SKM-1 treated with dmso at 0.1 percent for 144 hours (cell line): ENCODE data around the gene OR2T4.

ENCODE experiments used
- DNase-seq: peaks from one replicate; lab custom pipeline; 2025; ENCODE audit not compliant: unreplicated experiment; lab: John Stamatoyannopoulos, UW

Gene OR2T4, protein sequence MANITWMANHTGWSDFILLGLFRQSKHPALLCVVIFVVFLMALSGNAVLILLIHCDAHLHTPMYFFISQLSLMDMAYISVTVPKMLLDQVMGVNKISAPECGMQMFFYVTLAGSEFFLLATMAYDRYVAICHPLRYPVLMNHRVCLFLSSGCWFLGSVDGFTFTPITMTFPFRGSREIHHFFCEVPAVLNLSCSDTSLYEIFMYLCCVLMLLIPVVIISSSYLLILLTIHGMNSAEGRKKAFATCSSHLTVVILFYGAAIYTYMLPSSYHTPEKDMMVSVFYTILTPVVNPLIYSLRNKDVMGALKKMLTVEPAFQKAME

DNA sequence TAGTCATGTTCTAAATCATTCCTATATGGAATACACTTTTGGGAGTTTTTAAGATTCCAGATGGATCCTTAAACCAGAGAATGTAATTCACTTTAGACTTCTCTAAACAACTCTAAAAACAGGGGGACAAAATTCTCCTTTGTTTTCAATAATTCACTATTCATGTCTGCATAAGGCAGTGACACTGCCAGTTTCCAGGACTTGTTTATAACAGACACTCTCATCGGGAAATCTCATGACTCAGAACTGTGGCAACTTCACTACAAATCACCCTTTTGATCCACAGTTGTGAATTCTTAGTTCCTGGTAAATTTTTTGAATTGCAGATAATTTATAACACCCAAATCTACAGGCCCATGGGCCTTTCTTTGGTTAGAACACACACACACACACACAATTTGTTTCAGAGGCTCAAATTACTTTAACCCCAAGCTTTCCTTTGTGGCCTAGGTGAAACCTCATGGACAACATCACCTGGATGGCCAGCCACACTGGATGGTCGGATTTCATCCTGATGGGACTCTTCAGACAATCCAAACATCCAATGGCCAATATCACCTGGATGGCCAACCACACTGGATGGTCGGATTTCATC lies at the start of gene OR2T4:
OR2T4 (plus strand) TSS at position 545 of the 595 bp plus-strand sequence; CDS start at position 545, 0 bp downstream.
- no peak for DNase-seq

DNA sequence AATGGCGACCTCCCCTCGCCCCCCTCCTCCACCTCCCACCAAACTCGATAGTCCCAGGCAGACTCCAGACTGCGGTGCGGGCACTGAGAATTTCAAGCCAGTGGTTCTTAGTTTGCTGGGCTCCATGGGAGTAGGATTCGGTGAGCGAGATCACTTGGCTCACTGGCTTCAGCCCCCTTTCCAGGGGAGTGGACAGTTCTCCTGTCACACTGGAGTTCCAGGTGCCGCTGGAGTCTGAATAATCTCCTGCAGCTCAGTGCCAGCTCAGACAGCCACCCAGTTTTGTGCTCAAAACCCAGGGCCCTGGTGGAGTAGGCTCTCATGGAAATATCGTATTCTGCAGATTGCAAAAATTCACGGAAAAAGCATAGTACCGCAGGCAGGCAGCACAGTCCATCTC lies 44.7 kb upstream of the OR2T4 start:
- DNase-seq, result no peak

DNA sequence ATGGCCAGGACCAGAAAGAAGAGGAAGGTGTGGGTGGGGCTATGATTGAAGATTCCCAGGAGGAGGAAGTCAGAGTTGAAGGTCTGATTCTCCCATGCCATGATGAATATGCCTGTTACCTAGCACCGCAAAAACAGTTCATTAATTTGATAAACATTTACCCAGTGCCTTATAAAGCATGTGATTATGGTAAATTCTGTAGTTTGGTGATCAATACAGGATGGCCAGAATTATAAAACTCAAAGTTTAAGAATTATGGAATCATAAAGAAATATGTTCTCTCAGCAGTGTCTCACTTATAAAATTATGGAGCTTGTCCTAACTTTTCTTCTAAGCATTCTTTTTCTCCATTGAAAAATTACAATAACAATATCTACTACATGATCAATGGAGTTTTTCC lies 37.0 kb upstream of the OR2T4 start, which contains the start of gene OR2M7:
OR2M7 (minus strand) TSS at position 101 of the 400 bp plus-strand sequence; CDS start at position 101, 0 bp downstream.
- DNase-seq, result no peak

DNA sequence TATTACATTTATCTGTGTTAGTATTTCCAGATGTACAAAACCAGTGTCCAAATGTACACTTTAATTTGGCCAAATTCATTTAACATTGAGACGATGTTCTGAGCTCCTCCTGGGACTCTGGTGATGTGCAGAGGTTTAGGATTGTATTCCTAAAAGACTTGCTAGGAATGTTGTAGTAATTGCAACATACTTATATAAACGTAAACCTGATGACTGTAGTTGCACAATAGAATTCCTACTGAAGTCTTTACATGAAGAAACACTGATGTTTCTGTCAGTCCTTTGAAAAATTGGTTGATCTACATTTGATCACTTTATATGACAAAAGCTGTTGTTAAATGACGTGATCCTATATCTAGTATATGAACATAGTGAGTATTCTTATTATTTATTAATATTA lies 18.0 kb upstream of the OR2T4 start:
- DNase-seq, result no peak

DNA sequence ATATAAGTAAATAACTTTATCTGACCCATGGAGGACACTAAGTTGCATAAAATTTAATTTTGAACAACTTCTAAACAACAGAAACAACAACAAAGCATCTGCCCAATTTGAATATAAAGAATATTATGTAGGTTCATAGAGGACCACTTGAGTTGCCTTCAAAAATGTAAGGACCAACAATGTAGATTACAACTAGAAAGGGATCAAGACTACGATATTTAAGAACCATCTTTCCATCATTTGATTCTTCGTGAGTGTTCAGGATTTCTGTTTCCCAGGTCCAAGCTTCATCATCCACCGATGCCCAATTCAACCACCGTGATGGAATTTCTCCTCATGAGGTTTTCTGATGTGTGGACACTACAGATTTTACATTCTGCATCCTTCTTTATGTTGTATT lies 13.0 kb upstream of the OR2T4 start, which contains the start of gene OR14C36:
OR14C36 (plus strand) TSS at position 301 of the 400 bp plus-strand sequence; CDS start at position 301, 0 bp downstream.
- DNase-seq, result no peak

DNA sequence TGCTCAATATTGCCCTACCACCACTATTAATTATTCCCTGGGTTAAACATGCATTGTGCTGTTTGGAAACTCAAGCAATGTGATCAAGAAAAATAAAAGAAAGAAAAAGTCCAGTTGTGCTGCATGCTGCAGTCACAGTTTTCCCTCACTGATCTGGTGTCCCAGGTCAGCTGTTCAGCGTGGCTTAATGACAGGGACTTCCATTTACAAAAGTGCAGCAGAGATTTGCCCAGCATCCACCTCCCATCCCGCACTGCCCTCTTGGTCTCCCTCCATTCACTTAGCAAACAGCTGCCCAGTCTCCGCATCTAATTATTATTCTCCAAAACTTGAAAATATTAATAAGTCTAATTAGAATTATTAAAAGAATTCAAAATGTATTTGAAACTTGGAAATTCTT lies 2.0 kb upstream of the OR2T4 start:
- no peak for DNase-seq

DNA sequence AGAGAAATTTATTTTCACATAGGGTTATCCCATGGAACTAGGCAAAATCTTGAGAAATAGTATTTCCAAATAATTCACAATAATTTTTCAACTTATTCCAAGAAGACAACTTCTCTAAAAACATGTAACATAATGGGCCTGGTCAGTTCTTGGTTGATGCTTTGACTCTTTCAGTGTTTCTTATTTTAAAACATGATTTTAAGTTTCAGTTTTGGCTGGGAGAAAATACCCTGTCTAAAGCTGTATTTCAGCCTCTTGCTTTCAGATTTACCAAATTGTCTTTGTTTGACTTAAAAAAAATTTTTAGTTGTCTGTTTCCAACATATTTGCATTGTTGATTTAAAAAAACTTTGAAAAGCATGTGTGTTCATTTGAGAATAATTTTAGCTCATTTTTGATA lies 5.1 kb downstream of the OR2T4 start:
- DNase-seq, result no peak

DNA sequence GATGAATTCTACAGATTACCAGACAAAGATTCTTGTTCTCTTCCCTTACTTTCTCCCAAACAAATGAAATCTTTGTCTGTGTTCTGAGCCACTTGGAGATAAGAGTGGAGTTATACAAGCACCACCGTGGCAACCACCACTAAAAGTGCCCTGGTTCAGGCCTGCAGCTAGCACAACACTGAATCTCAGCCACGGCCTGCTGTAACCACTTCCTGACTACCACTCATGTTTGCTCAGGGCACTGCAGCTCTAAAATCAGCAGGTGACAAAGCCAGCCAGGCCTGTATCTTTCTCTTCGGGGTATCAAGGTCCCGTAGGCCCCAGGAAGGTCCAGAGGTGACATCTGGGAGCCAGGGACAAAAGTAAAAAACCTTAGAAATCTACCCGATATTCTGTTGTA lies 10.9 kb downstream of the OR2T4 start:
- DNase-seq, result no peak

DNA sequence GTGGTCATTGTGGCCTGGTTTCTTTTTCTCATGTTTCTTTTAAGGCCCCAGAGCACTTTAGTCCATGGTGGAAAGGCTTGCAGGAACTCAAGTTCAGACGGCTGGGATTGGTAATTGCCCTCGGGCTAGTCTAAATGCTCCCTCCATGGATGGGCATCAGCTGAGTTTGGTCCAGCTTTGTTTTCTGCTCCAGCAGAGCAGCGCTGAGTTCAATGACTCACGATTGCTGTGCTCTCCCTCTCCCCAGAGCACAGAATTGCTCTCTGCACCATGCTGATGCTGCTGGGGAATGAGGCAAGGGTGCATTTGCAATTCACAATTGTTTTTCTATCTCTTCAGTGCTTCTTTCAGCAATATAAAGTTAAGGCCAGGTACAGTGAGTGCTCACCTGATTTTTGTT lies 12.3 kb downstream of the OR2T4 start:
- no peak for DNase-seq

DNA sequence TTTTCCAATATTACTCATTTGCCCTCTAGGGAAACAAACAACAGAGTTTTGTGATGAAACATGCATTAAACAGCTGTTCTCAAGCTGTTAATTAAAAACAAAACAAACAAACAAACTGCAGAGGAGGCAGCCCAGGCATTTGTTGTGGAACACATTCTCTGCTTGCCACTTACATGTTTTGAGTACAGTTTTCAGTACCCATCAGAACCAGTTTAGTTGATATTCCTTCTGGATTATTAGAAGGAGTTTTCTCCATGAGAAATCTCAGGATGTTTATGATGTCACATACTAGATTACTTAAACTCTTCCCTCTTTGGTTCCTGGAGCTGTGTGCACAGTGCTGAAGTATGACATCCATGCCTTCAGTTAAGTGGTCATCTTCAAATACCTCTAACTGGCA lies 14.0 kb downstream of the OR2T4 start, which contains the start of gene OR2T6:
OR2T6 (plus strand) TSS at position 301 of the 400 bp plus-strand sequence. CDS start 11,863 bp downstream, outside the sequence.
- DNase-seq, result no peak

DNA sequence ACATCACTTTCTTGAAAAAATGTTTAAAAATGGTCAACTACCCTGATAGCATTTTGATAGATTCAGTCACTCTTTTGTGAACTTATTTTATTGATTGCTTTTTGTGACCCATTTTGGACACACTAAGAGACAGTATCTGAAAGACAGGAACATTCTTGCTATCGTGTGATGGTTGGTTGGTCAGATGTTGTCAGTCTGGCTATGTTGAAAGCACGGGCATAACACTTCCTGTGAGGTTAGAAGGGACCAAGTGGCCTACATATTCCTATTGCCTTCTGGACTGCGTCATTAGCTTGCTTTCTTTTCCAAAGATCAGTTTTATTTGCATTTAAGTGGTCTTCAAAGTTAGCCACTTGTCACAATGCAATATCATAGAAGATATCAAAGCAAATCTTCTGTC lies 15.5 kb downstream of the OR2T4 start:
- DNase-seq, result no peak

DNA sequence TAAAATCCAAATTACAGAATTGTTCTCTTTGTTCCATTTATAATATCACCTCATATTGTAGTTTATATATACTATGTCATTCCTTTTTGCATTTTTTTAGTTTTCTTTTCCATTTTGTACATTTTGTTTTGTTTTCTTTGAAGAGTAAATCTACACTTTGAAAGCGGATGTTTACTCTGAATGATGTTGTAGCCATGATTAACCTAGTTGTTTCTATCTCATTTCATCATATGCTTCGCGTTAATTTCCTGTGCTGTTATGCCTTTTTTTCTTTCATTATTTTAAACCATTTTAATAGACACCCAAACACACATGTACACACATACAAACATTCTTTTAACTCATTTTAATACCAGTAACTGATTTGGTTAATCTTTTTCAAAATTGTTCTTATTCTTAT lies 19.4 kb downstream of the OR2T4 start:
- no peak for DNase-seq

DNA sequence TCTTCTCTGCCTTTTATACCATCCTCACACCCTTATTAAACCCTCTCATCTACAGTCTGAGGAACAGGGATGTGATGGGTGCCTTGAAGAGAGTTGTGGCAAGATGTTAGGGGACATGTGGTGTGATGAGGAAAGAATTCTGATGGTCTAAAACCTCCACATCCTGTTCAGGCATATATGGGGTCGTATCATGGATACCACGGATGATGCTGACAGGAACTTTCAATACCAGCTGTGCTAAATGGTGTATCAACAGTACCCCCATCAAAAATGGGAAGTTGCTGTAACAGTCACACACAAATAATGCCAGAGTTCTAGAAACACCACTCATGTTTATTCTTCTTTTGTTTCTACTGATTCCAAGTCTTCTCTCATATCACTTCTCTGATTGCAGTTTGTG lies 27.0 kb downstream of the OR2T4 start:
- no peak for DNase-seq

DNA sequence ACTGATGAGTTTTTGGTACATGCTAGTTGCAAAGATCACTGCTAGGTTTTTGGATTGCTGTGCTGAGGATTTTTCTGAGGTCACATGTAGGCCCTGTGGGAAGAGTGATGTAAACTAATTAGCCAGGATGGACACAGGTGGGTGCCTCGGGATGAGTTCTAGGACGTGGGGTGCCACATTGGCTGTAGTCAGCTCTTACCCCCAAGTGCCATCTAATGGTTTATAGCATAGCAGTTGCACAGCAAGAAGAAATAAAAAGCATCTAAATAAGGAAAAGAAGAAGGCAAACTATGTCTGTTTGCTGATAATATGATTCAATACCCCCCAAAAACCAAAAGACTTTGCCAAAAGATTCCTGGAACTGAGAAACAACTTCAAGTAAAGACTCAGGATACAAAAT lies 31.6 kb downstream of the OR2T4 start:
- DNase-seq, result no peak

DNA sequence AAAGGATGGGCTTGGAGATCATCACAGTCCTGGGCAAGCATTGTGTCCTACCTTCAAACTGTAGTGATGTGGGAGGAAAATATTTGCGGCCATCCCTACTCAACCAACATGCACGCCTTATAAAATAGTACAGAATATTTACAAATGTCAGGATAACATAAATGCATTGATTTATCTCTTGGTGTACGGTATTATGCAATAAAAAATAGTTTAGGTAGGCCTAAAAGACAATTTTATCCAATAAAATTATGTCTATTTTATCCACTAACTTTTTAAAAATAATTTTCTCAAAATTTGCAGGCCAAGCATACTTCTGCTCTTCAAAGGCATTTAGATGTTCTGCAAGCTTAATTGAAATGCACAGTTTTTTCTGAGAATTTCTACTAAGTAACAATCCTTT lies 41.3 kb downstream of the OR2T4 start, which contains the start of gene OR2T1:
OR2T1 (plus strand) TSS at position 301 of the 400 bp plus-strand sequence. CDS start 3,100 bp downstream, outside the sequence.
- DNase-seq, result no peak

DNA sequence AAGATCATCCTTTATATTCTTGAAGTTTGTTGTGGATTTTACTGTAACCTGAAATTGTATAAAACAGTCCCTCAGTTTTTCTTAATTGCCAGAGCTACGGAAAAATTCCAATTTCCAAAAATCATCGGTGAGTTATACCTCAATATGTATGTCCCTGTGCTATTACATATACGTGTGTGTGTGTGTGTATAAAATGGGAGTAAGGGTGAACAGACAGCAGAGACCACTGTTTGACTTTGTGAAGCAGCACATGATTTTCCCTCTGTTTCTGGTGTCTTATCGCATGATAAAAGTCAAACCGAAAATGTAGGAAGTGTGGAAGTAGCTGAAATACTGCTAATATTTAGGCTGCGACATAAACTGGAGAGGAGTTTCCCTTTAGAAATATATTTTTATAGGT lies 42.6 kb downstream of the OR2T4 start:
- peak; percentile 63 for DNase-seq

DNA sequence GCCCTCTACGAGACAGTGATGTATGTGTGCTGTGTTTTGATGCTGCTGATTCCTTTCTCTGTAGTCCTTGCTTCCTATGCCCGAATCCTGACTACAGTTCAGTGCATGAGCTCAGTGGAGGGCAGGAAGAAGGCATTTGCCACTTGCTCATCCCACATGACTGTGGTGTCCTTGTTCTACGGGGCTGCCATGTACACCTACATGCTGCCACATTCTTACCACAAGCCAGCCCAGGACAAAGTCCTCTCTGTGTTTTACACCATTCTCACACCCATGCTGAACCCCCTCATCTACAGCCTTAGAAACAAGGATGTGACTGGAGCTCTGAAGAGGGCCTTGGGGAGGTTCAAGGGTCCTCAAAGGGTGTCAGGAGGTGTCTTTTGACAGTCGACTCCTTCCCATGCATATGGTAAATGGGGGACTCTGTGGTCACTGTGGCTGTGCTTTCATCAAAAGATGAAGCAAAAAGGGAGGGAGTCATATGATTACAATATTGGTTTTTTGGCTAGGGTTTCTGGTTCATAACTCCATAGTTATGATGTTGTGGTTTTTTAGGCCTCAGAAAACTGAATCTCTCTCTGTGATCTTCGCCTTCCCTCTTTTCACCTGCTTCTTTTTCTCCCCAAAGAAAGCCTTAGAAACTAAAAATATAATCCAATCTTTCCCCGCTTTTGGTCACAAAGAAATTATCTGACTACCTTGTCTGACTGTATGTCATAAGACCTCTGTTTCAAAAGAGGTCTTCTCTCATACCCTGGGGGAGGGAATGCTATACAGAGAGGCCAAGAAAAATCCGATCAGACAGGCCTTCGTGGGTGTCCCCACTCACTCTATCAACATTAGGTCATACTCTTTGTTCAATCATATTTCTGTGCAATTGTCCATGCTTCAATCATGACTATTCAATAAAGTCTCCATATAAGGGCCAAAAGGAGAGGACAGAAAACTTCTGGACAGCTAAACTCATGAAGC lies 45.5 kb downstream of the OR2T4 start:
- DNase-seq, result no peak
